Aorta (tissue), 5 donors: Measurements from ENCODE around the gene COLQ. TPM values are rescaled to one million over a fixed set of nuclear protein-coding genes. Genes with fewer than 3 reads are reported as not detected.

Experiments
- ATAC-seq: fragments of 200-7000 bp; cut with Tn5 transposase; one replicate; pipeline ENCODE4 v1.9.1; 2022; ENCODE audit warnings: moderate library complexity; ENCODE audit not compliant: low FRiP score
- DNase-seq, 2 donors: peaks; one replicate each; pipeline ENCODE4 v3.0.0-alpha.2; 2020
- H3K27ac ChIP-seq, 2 donors: one replicate each; pipeline ENCODE4 v1.5.1; 2013; ENCODE audit warnings: low read length in 2 of 2, mild to moderate bottlenecking in 2 of 2, moderate library complexity in 2 of 2, control low read depth in 1 of 2, inconsistent platforms in 1 of 2, low read depth in 1 of 2
- H3K27me3 ChIP-seq, 2 donors: one replicate each; pipeline ENCODE4 v1.6.1; 2013; ENCODE audit warnings: control low read depth in 1 of 2, low read length in 1 of 2, mild to moderate bottlenecking in 1 of 2, moderate library complexity in 1 of 2; ENCODE audit not compliant: insufficient read depth in 2 of 2, control insufficient read depth in 1 of 2
- H3K36me3 ChIP-seq, 2 donors: one replicate each; pipeline ENCODE4 v1.6.1; 2013; ENCODE audit warnings: control low read depth in 1 of 2, low read length in 1 of 2, mild to moderate bottlenecking in 1 of 2; ENCODE audit not compliant: insufficient read depth in 2 of 2, control insufficient read depth in 1 of 2
- H3K4me1 ChIP-seq, 2 donors: one replicate each; pipeline ENCODE4 v1.6.1; 2013; ENCODE audit warnings: low read length in 2 of 2, control low read depth in 1 of 2, mild to moderate bottlenecking in 1 of 2, moderate library complexity in 1 of 2; ENCODE audit not compliant: insufficient read depth in 2 of 2, control insufficient read depth in 1 of 2
- H3K4me3 ChIP-seq, 2 donors: one replicate each; pipeline ENCODE4 v1.5.1; 2013; ENCODE audit warnings: low read length in 2 of 2, control low read depth in 1 of 2, mild to moderate bottlenecking in 1 of 2
- H3K9me3 ChIP-seq: one replicate; pipeline ENCODE4 v1.6.1; 2013; ENCODE audit warnings: mild to moderate bottlenecking, low read length; ENCODE audit not compliant: control insufficient read depth
- WGBS, 2 donors: extraction: QIAGEN DNeasy Blood & Tissue Kit; methylation state at CpG; one replicate each; pipeline ENCODE4 v1.1.7; 2013; 5-methylcytosine and 5-hydroxymethylcytosine counted together
- intact Hi-C, 2 donors: fragments of 100-400 bp; cut with DNase I; formaldehyde crosslinking; loops; one replicate each; pipeline versions ENCODE4 v1.14.2 to v1.15.0; 2022
- polyA plus RNA-seq, 2 donors: library from polyadenylated mRNA; stranded (reverse); fragments of 200-250 nt; gene quantifications; one replicate each; pipeline ENCODE4 v1.2.3, GENCODE V29; 2013
- total RNA-seq, 2 donors: library from RNA; stranded (reverse); fragmentation: NEBNext Ultra II Directional; extraction: Animal tissue kit (Norgen Biotek cat#: 25700); gene quantifications; one replicate each; pipeline ENCODE4 v1.2.1, GENCODE V29; 2021
- donor health status: healthy with polysubstance abuse.
- donor health status: Bipolar disorder and iron deficiency.
- donor health status: DM: no; HTN: no; CAD: no.
- donor health status: DM: no; HTN: no; CAD: no.
- donor health status: DM: yes; HTN: yes; CAD: no.

COLQ gene
- total and polyA plus RNA-seq, 4 donors = 1.8 to 18.7 (median 13.7) TPM

DNA sequence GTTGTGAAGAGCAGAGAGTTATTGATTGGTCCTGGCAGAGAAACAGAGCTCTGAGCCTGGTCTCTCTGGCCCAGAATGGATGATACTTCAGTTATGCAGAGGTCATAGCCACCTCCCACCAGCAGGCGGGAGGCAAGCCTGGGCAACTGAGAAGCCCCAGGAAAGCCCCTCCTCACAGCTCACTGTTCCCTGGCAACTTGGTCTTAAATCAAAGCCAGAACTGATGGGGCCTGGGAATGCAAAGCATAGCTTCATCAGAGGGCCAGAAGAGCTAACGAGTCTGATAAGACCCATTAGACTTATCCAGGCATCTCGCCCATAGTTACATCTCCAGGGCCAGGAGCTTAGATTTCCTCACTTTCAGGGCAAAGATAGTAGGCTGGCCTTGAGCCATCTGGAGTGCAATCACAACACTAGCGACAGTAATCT, 5.5 kb upstream of the COLQ start:
- Histone ChIP-seq H3K27ac (no peak overlapping the region), H3K9me3 (no peaks in the 10 kb centered on the region), H3K4me1 (peaks cover 0 to 4% of the 10 kb centered on the region in 2 donors), H3K27me3 (no peaks in the 10 kb centered on the region), H3K36me3 (peaks cover 0 to 2% of the 10 kb centered on the region in 2 donors), H3K4me3 (no peak overlapping the region)
- DNase-seq = no peak
- intact Hi-C loops = no loop called here
- peak; percentile 74 for ATAC-seq
- WGBS, 2 donors = 24 to 39% methylated on average over 4 of the region's 4 CpGs

DNA sequence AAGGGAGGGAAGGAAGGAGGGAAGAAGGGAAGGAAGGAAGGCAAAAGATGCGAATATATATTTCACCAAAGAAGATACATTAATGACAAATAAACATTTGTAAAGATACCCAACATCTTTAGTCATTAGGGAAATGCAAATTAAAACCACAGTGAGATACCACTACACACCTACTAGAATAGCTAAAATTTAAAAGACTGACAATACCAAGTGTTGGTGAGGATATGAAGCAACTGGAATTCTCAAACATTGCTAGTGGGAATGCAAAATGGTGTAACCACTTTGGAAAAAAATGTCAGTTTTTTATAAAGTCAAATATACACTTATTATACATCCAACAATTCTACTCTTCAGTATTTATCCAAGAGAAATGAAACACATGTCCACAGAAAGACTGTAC, 4.3 kb upstream of the COLQ start:
- no peak overlapping the region for H3K4me3 ChIP-seq
- 98 to 100% methylated on average over 1 of the region's 1 CpG for WGBS, 2 donors
- no peaks in the 10 kb centered on the region for H3K9me3 ChIP-seq
- peaks cover 0 to 4% of the 10 kb centered on the region in 2 donors for H3K4me1 ChIP-seq
- ATAC-seq (no peak), DNase-seq (no peak)
- H3K27ac ChIP-seq = no peak overlapping the region
- H3K27me3 ChIP-seq = no peaks in the 10 kb centered on the region
- peaks cover 0 to 2% of the 10 kb centered on the region in 2 donors for H3K36me3 ChIP-seq
- intact Hi-C loops = no loop called here

- ATAC-seq (no peak), DNase-seq (no peak)
- no peaks in the 10 kb centered on the region for H3K27me3 ChIP-seq
- H3K4me3 ChIP-seq = no peak overlapping the region
- intact Hi-C loops = loop anchor here in 1 of 2 donors (5.0 kb wide), 2 partner anchors 47 to 82 kb away; no protein-coding TSS in a partner anchor
- peaks cover 0 to 6% of the 10 kb centered on the region in 2 donors for H3K4me1 ChIP-seq
- WGBS, 2 donors = 62 to 74% methylated on average over 6 of the region's 6 CpGs
- H3K9me3 ChIP-seq = no peaks in the 10 kb centered on the region
- H3K27ac ChIP-seq = no peak overlapping the region
- peaks cover 0 to under 1% of the 10 kb centered on the region in 2 donors for H3K36me3 ChIP-seq
Observed at GRCh38 chr3:15523660-15524417, 2.3 kb upstream of the COLQ start.

- Histone ChIP-seq H3K27me3 (no peaks in the 10 kb centered on the region), H3K36me3 (no peaks in the 10 kb centered on the region), H3K27ac (no peak overlapping the region), H3K9me3 (no peaks in the 10 kb centered on the region), H3K4me3 (peak overlapping the region in 1 of 2 donors; percentile 54), H3K4me1 (peaks cover 0 to 4% of the 10 kb centered on the region in 2 donors)
- intact Hi-C loops = loop anchor here in 1 of 2 donors (5.0 kb wide), 2 partner anchors 45 to 80 kb away; no protein-coding TSS in a partner anchor
- ATAC-seq (no peak), DNase-seq (no peak)
Observed at GRCh38 chr3:15522016-15522415, 510 bp upstream of the COLQ start.

GRCh38 chr3:15520804-15521572, 518 bp downstream of the COLQ start:
- H3K9me3 ChIP-seq = no peaks in the 10 kb centered on the region
- no peaks in the 10 kb centered on the region for H3K27me3 ChIP-seq
- ATAC-seq (no peak), DNase-seq (no peak)
- H3K27ac ChIP-seq = peak overlapping the region; percentile 1 to 15
- H3K4me1 ChIP-seq = peaks cover 0 to 2% of the 10 kb centered on the region in 2 donors
- intact Hi-C loops = loop anchor here in 1 of 2 donors (5.0 kb wide), 2 partner anchors 44 to 79 kb away; no protein-coding TSS in a partner anchor
- 11% methylated on average over 14 of the region's 14 CpGs for WGBS, 2 donors
- no peaks in the 10 kb centered on the region for H3K36me3 ChIP-seq
- peak overlapping the region; percentile 54 to 63 for H3K4me3 ChIP-seq

- Histone ChIP-seq H3K4me3 (peak overlapping the region in 1 of 2 donors; percentile 63), H3K4me1 (peaks cover 0 to 2% of the 10 kb centered on the region in 2 donors), H3K27ac (no peak overlapping the region), H3K9me3 (no peaks in the 10 kb centered on the region), H3K27me3 (no peaks in the 10 kb centered on the region), H3K36me3 (no peaks in the 10 kb centered on the region)
- intact Hi-C loops = loop anchor here in 1 of 2 donors (5.0 kb wide), 2 partner anchors 43 to 78 kb away; no protein-coding TSS in a partner anchor
- DNase-seq (no peak), ATAC-seq (no peak)
- WGBS, 2 donors = 28% methylated on average over 3 of the region's 3 CpGs
Observed at GRCh38 chr3:15520185-15520584, 1.3 kb downstream of the COLQ start.

DNA sequence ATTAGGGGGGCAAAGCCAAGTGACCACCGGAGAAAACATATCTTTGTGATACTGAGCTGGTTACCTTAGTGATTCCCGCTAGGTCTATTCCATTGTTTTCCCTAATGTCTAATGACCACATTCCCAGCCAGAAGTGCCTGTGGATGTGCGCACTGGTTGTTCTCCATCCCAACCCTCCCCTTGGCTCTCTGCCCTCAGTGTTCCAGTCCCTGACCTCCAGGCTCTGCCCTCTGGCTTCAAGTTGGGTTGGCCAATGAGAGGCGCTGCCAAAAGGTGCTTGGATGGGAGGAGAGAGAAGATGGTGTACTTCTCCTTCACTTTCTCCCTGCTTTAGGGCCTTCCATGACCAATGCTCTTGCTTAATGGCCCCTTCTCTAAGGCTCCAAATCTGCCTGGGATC, 2.4 kb downstream of the COLQ start:
- Histone ChIP-seq H3K27me3 (no peaks in the 10 kb centered on the region), H3K4me1 (peaks cover 0 to 2% of the 10 kb centered on the region in 2 donors), H3K27ac (no peak overlapping the region), H3K4me3 (no peak overlapping the region), H3K36me3 (no peaks in the 10 kb centered on the region), H3K9me3 (no peaks in the 10 kb centered on the region)
- DNase-seq (no peak), ATAC-seq (no peak)
- intact Hi-C loops = no loop called here
- WGBS, 2 donors = 81 to 85% methylated on average over 4 of the region's 4 CpGs

DNA sequence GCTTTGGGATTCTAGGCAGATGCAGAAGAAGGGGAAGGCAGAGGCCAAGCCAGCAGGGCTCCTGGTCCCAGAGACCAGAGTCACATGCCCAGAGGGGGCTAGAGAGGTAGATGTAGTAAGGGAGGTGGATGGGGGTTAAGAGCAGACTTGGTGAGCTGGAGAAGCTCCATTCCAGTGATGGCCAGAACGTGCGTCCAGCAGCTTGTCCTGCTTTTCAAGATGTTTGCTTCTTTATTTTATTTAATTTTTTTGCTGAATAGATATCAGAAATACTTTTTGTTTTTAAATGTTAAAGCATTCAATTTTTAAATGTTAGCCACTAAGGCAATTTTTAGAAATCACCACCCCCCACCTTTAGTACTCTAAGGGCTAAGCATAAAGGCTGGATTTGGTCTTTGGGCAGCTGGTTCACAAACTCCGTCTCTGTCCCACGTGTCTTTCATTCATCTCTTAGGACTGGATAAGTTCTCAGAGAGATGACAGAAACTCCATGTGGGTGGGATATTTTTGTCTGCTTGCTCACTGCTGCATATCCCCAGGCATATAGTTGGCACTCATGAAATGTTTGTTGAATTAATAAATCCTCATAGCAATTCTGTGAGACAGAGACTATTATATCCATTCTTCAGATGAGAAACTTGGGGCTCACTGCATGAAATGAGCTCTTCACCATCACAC, 6.7 kb downstream of the COLQ start:
- Histone ChIP-seq H3K4me3 (no peak overlapping the region), H3K36me3 (no peaks in the 10 kb centered on the region), H3K9me3 (no peaks in the 10 kb centered on the region), H3K4me1 (peaks cover 0 to 5% of the 10 kb centered on the region in 2 donors), H3K27ac (no peak overlapping the region), H3K27me3 (no peaks in the 10 kb centered on the region)
- intact Hi-C loops = no loop called here
- 87 to 91% methylated on average over 4 of the region's 4 CpGs for WGBS, 2 donors
- no peak for DNase-seq
- ATAC-seq = no peak
